NT2/D1 (cell line): ENCODE results near the gene CACNA1C.

Experiments
- SUZ12 ChIP-seq: IDR thresholded peaks from 2 replicates; pipeline ENCODE4 v1.6.1; 2011; ENCODE audit not compliant: insufficient read length, insufficient read depth; ENCODE audit errors: extremely low read depth
- YY1 ChIP-seq: IDR thresholded peaks from 2 replicates; pipeline ENCODE4 v1.6.1; 2011; ENCODE audit not compliant: insufficient read length, insufficient read depth
- ZNF274 ChIP-seq: IDR thresholded peaks from 2 replicates; pipeline ENCODE4 v1.6.1; 2011; ENCODE audit warnings: mild to moderate bottlenecking, low read depth, low read length

DNA sequence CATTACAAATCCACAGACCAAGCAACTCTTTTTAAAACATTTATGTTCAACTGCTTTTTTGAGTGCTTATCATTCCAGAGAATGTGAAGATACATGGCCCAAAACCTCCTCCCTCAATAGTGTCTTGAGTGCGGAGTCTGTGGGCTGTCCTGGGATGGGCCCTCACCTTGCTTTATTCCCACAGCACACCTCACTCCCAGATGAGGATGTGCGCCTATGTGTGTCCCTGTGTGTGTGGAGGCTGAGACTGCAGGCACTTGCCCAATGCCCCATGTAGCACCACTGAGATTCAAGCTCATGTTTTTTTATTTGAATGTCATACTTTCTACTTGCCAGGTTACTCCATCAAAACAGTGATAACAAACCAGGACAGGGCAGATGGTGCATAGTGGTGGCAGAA, 291.7 kb downstream of the CACNA1C start:
- no peak for TF ChIP-seq ZNF274
- no peak for TF ChIP-seq YY1
- TF ChIP-seq SUZ12: no peak
